ENCODE data around the gene LCTL.

GRCh38 chr15:66560856-66561525, 4.8 kb downstream of the LCTL start:
- TF ChIP-seq CTCF (conservative IDR thresholded peaks at IDR 0.05; ENCODE audit: low read length) (no peak), EZH2phosphoT487 (IDR thresholded peaks at IDR 0.05; ENCODE audit: borderline replicate concordance, low read depth, low read length) (no peak)

Measured in OCI-LY7 (cell line).